Cerebellar nuclear complex (tissue), 1 donor: ENCODE measurements around the gene GPR171.

Experiments
- DNase-seq, 2 experiments: peaks; one replicate each; lab custom pipeline; 2025; lab: John Stamatoyannopoulos, UW

GPR171 gene

DNA sequence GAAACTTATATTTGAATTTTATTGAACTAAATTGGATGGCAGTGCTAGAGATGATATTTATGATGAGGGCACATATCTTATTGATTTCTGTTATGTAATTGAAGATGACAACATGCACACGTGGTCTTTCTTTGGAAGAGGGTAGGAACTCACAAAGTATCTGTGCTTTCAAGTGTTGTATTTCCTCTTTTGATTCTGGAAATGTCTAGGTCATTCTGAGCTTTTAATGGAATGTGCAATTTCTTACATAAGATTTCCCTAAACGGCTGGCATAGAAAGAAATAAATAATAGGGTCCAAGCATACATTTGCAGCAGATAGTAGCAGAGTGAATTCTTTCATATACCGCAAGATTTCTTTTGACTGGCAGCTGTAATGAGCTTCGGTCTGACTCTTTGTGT, 10.1 kb upstream of the GPR171 start:
- DNase-seq: no peak

DNA sequence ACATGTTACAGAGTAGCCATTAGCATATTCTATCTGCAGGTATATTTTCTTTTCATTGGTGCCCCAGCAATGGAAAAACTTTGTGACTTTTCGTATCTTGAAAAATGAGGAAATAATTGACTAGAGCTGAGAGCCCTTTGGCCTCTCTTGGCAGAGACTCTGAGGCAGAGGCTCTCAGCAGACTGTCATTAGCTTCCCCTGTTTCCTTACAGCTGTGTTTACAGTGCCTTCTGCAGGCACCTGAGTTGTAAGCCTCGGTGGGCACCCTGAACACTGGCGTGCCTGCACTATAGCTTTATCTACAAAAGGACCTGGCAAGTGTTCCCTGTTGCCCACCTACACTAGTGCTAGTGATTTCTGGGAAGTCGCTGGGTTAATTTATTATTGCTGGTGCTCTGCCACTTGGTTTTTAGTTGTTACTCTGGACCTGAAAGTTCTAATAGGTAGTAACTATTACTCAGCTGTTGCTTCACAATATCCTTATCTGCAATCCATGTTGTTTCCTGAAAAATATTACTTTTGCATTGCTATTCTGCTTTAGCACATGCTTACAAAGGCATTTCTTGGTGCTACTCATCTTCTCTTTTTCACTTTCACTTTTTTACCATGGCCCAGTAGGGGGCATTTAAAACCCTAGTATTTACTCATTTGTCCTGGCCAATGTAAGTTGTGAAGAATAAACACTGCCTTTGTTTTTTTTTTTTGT, 7.8 kb upstream of the GPR171 start:
- DNase-seq: no peak

DNA sequence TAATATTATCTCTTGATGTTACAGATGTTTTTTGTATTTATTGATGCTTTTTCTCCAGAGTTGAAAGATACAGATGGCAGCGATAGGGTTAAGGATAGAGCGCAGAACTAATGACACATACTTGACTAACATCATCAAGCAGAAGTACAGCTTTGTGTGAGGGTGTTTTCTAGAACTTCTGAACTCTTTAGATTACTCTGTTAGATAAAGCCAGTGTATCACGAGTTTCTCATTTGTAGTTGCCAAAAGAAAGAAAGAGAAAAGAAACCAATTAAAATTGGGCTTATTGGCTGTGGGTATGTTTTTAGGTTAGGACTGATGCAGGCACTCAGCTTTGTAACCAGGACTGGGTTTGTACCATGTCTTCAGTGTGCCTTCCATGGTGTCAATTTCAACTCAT, 6.6 kb upstream of the GPR171 start:
- no peak for DNase-seq

DNA sequence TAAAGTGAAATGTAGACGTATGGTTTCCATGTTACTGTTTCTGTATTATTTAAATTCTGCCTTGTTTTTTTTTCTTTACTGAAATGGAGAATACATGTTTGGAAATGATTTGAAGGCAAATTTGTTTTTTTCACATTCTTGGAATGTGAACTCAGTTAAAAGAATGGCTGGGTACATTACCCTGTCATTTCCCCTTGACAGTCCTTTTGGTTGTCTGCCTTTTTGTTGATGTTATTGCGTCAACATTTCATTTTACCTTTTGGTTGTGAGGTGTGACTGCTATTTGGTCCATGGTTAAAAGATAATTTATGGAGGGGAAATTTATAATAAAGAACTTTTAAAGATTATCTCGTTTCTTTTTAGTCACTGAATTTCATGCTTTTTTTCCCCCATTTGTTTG, 3.2 kb upstream of the GPR171 start:
- DNase-seq: no peak

DNA sequence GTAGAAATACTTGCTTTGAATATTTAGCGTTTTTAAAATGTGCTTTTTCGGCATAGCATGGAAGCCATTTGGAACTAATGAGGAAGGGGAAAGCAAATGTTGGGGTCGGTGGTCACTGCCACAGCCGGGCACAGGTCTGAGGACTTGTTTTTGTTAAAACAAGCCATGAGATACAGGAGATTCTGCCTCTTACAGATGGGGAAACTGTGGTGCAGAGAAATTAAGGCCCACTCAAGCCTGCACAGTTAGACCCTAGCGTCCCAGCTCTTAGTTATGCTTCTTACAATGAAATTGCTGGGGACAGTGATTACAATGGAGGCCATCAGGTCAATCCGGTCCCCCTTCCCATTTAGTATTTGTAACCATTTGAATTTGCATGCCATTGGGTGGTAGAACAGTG, 2.5 kb upstream of the GPR171 start:
- DNase-seq: no peak

DNA sequence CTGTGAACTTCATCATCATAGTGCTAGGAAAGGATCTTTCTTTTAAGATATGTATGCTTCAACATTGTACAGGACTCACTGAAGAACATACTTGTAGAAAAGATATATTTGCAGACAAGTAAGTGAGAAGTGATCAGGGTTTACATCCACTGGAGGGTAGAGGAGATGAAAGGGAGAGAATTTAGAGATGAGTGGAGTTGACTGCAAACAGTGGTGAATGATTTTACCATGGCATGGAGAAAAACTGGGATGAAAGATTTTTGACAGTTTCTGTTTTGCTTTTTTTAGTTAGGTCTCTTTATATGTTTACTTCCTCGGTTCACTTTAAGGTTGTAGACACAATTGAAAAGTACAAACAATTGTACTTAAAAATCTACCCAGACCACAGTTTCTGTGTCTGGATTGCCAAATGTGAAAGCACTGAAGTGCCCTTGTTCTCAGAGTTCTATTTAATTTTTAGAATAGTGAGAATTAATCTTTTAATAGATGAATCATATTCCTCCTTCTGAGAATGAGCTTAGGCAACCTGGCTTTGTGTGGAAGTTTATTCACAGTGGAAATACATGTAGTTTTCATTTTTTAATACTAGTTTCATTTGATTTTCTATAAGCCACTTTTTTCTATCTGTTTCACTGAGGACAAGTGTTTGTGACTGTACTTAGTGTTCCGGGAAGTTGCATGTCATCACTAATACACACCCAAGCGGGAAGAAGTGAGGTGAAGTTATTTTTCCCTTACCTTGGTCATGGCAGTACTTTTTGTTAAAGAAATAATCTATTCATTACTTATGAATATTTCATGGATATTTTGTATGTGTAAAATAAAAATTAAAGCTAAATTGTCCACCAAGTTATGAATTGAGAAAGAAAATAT, 1.8 kb upstream of the GPR171 start:
- no peak for DNase-seq

DNA sequence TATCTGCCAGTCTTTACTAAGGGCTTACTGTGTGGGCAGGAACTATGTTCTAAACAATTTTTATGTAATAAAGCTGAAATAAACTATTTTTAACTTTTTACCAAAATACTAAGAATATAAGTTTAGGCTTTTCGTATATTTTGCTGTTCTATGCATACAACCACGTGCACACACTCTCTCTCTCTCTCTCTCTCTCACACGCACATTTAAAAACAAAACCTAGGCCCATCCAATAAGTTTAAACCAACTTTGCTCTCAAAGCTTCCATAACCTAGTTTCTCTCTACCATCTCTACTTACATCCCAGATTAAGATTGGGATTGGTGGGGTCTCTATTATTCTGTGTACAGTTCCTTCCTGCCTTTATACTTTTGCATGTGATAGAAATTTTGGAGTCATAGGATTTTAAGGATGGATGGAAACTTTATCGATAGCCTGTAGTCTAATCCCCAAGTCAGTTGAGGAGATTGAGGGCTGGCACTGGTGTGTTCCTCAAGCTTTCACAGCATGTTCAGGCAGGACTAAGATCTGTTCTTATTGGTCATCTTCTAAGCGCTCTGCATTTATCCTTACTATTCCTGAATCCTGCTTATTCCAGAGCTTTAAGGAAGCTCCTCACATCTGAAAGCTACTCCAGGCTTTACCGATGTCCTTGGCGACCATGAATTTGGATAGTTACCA, 1.8 kb downstream of the GPR171 start:
- DNase-seq: no peak

DNA sequence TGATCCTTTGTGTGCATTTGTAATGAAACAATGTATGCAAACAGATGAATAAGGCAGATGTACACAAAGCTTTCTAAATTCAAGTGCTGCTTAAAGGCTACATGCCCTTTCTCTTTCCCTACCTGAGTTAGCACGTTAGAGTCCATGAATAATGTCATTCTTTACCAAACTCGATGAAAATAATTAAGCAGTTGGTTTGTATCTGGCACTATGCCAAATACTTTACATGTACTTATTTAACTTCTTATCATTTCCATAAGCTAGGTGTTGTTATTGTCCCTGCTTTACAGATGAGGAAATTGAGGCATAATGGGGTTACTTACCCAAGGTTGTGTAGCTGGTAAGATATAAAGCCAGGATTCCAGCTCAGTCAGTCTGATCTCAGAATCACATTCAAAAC, 2.4 kb downstream of the GPR171 start:
- no peak for DNase-seq

DNA sequence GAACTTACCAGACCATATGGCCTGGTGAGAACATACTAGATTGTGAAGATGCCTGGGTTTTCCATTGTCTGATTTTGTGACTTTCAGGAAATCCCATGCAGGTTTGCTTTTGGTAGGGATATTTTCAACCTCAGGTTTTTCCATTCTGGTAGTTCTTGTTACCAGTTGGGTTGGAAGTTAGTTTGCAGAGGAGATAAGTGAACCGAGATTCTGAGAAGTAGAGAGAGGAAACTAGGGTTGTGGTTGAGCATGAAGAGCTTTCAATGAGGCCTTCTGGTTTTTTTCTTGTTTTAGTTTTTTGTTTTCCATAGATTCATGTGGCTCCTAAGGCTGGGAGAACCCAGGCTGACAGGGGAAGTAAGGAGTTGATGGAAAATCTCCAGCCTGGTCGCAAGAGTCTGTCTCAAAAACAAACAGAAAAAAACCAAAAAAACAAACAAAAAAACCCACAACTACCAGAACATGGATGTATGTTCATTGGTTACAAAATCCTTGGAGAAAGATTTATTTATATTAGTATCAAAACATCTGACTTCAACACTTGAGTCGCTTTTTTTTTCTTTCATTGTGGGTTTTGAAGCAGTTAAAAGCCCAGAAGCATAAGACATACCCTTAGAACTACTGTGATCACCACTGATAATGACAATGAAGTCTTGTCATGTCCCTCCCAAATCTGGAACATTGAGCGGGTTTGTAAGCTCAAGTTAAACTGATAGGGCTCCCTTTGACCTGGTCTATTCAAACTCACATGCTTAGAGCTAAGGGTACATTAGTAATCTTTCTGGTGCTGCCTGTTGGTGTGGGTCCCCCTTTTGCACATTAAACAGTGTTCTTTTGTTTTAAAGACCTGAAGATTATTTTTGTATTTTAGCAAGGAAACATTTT, 3.2 kb downstream of the GPR171 start:
- DNase-seq: no peak

DNA sequence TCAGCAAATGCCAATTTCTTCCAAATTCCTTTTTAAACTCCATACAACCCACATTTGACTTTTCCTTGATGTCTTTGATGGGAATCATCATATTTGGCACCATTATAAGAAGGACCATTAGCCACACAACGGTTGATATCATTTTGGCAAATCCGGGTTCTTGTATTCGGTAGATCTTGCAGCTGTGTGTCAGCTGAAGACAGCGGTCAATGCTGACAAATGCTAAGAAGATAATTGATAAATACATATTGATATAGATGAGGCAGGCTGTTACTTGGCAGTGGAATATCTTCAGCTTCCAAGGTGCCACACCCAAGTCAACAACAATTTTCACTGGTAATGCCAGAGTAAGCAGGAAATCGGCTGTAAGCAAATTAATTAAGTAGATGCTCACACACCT, 4.2 kb downstream of the GPR171 start:
- DNase-seq: no peak

DNA sequence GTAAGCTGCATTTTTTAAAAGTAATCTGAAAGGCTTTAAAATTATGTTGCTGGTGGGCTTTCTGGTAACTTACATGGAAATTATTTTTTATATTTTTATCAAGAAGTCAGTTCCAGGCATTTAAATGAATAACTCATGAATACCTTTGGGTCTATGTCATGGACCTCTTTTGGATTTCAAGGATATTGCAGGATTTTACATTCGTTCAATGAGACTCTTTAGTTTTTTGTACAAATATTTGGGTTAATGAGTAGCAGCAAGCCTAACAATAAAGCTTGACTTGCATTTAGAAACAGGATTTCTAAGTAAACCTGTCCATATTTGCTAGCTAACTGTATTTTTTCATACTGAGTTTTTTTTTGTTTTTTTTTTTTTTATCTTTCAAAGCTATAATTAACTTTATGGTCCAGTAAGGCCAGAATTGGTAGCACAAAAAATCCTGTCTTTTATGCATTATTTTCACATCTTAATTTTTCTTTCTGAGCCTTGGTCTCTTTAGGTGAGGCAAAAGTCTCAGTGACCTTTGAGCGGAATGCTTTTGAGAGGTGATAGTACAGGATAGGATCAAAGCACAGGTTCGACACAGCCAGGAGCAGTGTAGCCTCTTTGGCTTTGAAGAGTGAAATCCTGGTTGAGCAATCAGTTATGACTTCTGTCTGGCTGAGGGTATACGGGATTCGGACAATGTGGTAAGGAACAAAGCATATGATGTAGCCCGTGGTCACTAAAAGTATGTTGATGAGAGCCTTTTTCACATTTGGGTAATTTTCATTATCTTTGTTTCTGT, 4.8 kb downstream of the GPR171 start:
- no peak for DNase-seq

DNA sequence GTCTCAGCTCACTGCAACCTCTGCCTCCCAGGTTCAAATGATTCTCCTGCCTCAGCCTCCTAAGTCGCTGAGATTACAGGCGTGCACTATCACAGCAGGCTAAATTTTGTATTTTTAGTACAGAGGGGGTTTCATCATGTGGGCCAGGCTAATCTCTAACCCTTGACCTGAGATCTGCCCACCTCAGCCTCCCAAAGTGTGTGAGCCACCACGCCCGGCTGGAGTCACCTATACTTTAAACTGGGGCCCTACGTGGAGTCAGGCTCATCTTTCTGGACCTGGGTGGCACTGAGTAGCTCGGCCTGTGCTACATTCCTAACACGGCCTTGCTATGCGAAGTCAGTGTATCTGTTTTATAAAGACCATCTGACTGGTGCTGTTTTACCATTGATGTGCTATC, 5.8 kb downstream of the GPR171 start:
- no peak for DNase-seq

DNA sequence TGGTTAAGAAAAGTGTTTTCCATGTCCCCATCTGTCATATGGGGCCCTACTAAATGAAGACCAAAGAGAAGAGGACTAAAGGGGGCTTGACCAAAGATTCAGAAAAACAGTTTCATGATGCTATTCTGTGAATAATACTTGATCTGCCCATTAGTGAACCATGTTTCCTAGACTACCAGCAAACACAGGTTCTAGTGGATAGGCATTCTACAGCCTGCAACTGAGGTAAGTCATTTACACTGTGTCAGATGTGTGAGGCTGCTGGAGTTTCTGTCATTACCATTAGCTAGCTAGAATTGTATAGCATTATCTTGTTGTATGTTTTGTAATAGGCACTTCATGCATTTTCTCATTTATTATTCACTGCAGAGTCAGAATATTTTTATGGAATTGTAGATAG, 6.6 kb downstream of the GPR171 start:
- no peak for DNase-seq

DNA sequence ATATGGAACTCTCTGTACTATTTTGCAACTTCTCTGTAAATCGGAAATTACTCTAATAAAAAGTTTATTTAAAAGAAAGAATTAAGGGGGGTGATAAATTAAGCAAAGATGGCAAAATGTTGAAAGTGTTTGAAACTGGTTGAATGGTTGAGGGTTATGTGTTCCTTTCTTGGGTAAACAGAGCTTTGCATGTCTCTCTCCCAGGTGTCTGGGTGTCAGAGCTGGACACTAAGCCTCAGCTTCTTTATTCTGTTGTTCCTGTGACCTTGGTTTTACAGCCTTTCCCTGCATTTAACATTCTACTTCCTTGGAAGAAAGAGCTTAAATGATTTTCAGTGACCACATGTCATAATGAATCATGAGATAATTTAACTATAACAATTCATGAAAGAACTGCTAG, 7.2 kb downstream of the GPR171 start:
- no peak for DNase-seq

DNA sequence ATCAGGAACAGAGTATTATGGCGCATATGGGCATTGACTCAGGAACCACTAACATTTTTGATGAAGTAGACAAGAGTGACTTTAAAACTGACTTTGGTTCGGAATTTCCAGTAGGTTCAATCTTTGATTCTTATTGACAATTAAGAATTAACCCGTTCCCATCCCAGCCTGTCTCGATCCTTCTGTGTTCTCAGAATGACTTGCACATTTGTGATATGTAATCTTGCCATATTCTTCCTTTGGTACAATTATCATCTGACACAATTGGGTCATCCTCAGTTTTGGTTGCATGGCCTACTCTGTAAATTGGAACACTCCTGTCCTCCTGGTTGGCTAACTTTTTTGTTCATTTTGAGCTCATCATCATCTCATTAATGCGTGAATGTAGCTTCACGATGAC, 10.5 kb downstream of the GPR171 start:
- DNase-seq: no peak

DNA sequence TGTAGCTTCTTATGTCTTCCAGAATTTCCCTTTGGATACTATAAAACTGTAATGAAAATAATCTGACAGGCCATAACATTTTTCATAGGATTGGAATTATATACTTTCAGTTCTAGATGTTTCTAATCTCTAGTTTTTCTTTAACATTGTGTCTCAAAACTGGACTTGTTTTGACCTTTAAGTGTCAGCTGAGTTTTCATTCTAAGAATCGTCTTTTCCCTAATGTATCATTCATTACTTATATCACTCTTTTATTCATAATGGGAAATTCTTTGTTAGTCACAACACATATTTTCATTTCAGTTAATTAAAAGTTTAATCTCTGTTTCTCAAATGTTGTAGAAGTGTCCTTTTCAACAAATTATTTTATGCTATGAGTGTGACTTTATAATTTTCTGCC, 11.9 kb downstream of the GPR171 start:
- DNase-seq: no peak

DNA sequence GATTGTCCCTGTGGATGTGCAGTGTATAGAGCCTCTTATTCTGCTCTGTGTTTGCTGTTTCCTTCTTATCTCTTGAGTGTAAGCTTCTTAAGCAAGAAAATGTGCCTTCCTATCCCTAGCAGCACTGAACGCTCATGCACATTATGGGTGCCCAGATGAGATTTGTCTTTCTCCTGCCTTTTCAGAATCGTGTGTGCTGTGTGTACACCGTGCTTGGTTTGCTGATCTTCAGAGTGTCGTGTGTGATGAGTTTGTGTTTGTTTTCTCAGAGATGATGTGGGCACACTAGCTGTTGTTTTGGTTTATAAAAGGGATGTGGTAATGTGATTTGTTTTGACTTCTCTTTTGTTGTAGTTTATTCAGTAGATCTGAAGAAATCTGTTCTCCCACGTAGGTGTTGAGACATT, 19.7 kb downstream of the GPR171 start:
- no peak for DNase-seq

DNA sequence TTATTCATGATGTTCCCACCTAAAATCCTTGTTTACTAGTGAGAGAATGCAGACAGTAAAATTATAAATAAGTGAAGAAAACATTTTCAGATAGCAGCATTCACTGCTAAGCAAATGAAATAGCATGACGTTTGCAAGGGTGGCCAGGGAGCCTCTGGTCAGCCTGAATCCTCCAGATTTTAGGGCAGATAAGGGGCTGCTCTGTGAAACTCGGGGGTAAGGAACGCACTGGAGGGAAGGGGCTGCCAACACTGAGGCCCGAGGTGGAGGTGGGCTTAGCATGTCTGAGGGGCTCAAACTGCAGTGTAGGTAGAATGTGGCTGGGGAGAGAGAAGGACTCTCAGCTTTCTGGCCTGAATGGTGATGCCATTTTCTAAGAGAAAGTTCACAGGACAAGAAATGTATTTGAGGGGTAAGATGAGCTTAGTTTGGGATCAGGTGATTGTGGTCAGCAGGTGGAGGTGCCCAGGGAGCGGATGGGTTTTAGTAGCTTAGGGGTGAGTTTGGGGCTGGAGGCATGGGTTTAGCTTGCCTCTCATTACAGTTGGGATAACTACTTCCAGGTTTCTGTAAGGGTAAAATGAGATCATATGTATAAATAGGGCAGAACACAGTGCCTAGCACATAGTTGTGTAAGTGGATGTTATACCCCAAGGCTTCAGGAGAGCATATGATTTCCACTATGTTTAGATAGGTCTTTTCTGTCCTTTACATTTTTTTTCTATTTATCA, 20.5 kb downstream of the GPR171 start:
- no peak for DNase-seq

DNA sequence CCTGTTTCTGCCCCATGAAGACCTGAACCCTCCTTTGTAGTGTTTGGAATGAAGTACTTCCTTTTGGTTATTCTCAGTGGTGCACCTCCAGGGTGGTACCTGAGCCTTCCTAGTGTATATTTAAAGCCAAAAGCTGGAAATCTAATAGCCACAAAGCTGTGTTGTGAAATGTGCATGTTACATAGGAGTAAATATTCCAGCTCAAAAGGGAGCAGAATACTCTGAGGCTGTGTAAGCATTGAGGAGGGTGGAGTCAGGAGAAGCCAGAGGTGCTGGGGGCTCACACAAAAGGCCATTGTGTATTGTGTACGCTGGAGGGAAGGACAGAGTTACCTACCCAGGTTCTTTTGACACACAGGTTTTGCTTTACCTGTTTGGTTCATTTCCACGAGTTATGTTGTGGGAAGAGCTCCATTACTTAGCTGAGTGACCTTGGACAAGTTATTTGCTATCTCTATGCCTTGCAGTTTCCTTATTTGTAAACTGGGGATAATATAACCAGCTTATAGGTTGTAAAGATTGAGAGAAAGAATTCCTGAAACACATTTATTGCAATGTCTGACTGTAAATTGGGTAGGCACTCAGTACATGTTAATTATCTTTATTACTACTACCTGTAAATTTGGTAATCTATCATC, 24.7 kb downstream of the GPR171 start:
- no peak for DNase-seq

DNA sequence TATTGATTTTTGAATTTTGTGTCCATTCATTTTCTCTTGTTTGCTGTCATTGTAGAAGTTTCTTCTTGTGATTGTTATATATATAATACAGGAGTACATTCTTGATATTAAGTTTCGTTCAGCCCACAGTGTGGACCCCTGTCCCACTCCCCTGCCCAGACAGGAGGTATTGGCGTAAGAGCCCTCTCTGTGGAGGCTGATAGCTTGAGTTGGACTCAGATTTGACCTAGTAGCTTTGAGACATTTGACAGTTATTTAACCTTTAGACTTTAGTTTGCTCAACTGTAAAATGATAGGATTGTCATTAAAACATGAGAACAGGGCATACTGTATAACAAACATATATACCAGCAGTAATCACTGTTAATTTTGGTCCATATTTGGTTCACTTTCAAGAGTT, 27.1 kb downstream of the GPR171 start:
- DNase-seq: no peak
